ENCODE measurements around the gene CYBA.

CYBA gene

DNA sequence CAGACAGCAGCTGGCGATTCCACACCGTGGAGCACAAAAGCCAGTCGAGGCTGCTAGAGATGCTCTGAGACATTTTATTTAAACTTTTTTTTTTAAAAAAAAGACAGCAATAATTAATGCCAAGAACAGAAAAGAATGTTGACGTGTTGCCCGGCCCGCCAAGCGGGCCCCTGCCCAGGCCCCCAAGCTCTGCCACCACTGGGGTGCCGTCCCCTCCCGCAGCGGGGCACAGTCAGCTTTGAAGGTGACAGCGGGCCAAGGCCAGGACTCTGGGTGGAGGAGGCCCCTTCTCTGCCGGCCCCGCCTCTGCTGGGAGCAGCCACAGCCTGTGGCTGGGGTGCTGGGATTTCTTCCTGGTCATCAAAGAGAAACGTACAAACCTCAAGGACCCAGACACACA is 45.6 kb upstream of the CYBA start:
- TF ChIP-seq, protein P1, sequence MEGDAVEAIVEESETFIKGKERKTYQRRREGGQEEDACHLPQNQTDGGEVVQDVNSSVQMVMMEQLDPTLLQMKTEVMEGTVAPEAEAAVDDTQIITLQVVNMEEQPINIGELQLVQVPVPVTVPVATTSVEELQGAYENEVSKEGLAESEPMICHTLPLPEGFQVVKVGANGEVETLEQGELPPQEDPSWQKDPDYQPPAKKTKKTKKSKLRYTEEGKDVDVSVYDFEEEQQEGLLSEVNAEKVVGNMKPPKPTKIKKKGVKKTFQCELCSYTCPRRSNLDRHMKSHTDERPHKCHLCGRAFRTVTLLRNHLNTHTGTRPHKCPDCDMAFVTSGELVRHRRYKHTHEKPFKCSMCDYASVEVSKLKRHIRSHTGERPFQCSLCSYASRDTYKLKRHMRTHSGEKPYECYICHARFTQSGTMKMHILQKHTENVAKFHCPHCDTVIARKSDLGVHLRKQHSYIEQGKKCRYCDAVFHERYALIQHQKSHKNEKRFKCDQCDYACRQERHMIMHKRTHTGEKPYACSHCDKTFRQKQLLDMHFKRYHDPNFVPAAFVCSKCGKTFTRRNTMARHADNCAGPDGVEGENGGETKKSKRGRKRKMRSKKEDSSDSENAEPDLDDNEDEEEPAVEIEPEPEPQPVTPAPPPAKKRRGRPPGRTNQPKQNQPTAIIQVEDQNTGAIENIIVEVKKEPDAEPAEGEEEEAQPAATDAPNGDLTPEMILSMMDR (IDR thresholded peaks at IDR 0.05; ENCODE audit: low read depth, low read length): no peak
- DNase-seq (ENCODE audit: low read depth, low spot score): no peak
- no peak overlapping the region for H3K4me3 ChIP-seq (ENCODE audit: low read depth, low read length)
- in situ Hi-C loops (cut with HindIII; ENCODE audit: low sequenced_read_pairs): no loop called here

DNA sequence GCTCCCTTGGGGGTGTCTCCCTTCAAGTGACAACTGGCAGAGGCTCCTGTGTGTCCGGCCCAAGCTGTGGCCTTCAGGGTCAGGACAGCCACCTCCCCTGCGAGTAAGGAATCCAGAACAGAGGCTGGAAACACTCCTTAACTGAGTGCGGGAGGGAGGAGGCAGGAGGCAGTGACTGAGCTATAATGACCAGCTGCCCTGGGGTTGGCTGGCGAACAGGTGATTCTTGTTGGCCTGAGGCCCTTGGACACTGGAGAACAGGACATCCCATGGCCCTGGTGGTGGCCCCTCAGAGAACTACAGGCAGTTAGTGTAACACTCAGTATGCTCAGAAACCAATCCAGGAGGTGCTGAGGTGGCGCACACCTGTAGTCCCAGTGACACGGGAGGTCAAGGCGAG is 44.9 kb upstream of the CYBA start:
- no peak for DNase-seq (ENCODE audit: low read depth, low spot score)

DNA sequence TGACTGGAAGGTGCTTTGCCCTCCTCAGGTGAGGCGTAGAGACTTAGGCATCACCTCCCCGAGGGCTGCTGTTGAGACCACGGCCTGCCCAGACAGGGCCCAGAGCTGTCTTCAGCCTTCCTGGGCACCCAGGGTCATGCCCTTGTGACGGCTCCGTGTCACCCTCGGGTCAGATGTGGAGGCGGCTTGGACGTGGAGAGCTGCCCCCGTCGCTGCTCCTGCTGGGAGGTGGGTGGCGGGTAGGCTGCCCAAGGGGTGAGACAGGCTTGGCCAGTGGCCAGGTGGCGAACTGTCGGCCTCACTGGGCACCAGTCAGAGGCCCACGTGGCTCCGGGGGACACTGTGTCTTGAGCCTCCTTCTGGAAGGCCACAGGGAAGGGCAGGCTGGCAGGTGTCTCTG is 44.4 kb upstream of the CYBA start:
- TF ChIP-seq, protein P1 (IDR thresholded peaks at IDR 0.05; ENCODE audit: low read depth, low read length): no peak
- H3K4me3 ChIP-seq (ENCODE audit: low read depth, low read length): no peak overlapping the region
- no peak for DNase-seq (ENCODE audit: low read depth, low spot score)
- in situ Hi-C loops (cut with HindIII; ENCODE audit: low sequenced_read_pairs): no loop called here

More for the DNA sequence above, 44.9 kb upstream of the CYBA start:
- TF ChIP-seq, protein P1 (IDR thresholded peaks at IDR 0.05; ENCODE audit: low read depth, low read length): no peak
- H3K4me3 ChIP-seq (ENCODE audit: low read depth, low read length): no peak overlapping the region
- in situ Hi-C loops (cut with HindIII; ENCODE audit: low sequenced_read_pairs): no loop called here

DNA sequence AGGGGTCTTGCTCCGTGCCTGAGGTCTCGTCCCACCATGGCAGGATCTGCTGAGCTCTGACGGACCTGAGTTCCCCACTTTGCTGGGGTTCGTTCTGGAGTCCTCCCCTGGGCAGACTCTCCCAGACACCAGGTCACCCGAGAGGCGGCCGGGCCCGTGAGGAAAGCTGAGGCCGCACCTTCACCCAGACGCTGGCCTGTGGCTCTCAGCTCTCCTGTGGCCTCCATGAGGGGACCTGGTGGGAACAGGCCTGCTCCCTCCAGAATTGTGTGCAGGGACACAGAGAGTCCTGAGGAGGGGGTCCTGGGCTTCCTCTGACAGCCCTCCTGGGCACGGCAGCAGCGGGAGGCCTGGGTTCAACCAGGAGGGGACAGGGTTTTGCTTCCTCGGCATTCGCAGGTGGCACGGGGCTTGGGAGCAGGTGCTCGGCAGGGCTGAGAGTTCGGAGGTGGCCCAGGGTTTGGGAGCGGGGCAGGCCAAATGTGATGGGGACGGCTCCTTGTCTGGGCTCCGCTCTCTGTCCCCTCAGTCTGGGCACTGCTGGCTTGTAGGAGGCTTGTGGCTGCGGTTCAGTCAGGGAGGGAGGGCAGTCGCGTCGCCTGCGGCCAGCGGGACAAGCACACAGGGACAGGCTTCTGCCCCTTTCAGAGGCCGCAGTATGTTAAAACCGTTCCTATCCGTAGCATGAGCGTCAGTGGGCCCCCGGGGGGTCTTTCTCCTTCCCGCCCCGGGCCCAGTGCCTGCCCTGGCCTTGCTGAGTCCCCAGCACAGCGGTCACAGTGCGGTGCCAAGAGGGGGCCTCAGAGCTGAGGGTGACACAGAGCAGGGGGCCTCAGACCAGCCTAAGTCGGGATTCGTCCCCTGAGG is 43.6 kb upstream of the CYBA start:
- in situ Hi-C loops (cut with HindIII; ENCODE audit: low sequenced_read_pairs): no loop called here

DNA sequence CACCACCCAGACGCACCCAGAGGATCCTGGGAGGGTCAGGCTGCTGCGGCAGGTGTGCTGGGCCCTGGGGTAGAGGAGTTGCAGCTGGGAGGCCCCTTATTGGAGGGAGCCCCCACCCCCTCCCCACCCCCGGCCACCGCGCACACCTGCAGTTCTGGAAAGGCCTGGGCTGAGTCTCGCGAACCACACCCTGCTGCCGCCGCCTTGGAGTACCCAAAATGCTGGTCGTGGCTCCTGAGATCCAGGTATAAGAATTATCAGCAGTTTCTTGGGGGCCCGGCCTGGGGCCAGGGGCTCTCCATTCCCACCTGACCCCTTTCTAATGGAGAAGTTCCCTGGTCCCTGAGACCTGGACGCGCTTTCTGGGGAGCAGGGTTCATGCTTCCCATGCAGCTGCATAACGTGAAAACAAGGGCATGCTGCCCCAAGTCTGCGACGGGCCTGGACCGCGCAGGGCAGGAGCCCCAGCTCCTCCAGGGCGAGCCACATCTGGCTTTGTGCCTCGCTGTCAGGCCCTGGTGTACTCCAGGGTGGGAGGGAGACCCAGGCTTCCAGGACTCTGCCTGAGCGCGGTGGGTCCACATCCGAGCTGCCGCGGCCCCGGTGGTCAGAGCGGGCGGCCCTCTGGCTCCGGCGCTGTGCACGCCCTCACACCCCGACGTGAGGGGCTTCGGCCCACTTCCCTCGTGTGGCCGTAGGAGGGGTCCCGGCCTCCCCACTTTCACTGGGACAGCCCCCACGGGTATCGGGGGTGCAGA is 42.7 kb upstream of the CYBA start:
- in situ Hi-C loops (cut with HindIII; ENCODE audit: low sequenced_read_pairs): no loop called here
- H3K4me3 ChIP-seq (ENCODE audit: low read depth, low read length): no peak overlapping the region
- TF ChIP-seq, protein P1 (IDR thresholded peaks at IDR 0.05; ENCODE audit: low read depth, low read length): no peak
- no peak for DNase-seq (ENCODE audit: low read depth, low spot score)

More for the DNA sequence above, 43.6 kb upstream of the CYBA start:
- H3K4me3 ChIP-seq (ENCODE audit: low read depth, low read length): no peak overlapping the region
- TF ChIP-seq, protein P1 (IDR thresholded peaks at IDR 0.05; ENCODE audit: low read depth, low read length): no peak
- no peak for DNase-seq (ENCODE audit: low read depth, low spot score)

DNA sequence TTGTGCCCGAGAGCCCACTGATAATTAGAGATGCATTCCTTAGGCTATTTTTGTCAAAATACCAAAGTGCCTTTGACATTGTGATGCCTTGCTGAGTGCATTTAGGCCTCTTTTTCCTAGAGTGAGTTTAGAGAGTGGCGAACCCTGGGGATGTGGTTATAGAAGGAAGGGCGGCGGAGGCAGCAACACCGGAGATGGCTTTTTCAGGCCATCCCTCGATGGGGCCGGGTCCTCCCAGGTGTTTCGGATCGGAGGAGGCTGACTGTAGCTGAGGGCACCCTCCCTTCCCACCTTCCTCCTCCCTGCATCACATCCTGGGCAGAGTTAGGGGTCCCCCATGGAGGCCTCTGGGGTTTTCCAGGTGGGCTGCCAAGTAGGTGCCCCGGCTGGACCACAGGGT is 42.0 kb upstream of the CYBA start:
- in situ Hi-C loops (cut with HindIII; ENCODE audit: low sequenced_read_pairs): no loop called here
- no peak for DNase-seq (ENCODE audit: low read depth, low spot score)
- no peak overlapping the region for H3K4me3 ChIP-seq (ENCODE audit: low read depth, low read length)
- TF ChIP-seq, protein P1 (IDR thresholded peaks at IDR 0.05; ENCODE audit: low read depth, low read length): no peak

Measured in astrocyte of the spinal cord (primary cell).